ENCODE measurements around the gene NFE2L1.

- no peak for TF ChIP-seq CTCF (conservative IDR thresholded peaks at IDR 0.05; ENCODE audit: low read length)
- TF ChIP-seq EZH2phosphoT487 (IDR thresholded peaks at IDR 0.05; ENCODE audit: borderline replicate concordance): no peak
These were observed 45.2 kb upstream of the NFE2L1 start for GRCh38 chr17:48002916-48003416.
